SK-N-SH (cell line): ENCODE measurements around the gene ARHGEF10L. TPM values are rescaled to one million over a fixed set of nuclear protein-coding genes. Genes with fewer than 3 reads are reported as not detected.

Experiments used
- CTCF ChIA-PET: fragments of 300-600, 350-600 bp; formaldehyde crosslinking; extraction: SDS; loops from one replicate; lab custom pipeline; 2021; lab: Yijun Ruan, JAX
- POLR2A ChIA-PET: fragments of 350-600 bp; sonication (Branson Sonifier 250); formaldehyde crosslinking; extraction: SDS; loops from one replicate; lab custom pipeline; 2020; ENCODE audit warnings: antibody characterized with exemption, inconsistent platforms; lab: Yijun Ruan, JAX
- DNase-seq: peaks from one replicate; pipeline ENCODE4 v3.0.0; 2012
- H2AFZ ChIP-seq: fragments of 200-600 bp; sonication (generic); 2 replicates; pipeline ENCODE4 v1.8.1; 2016; ENCODE audit warnings: antibody characterized with exemption, mild to moderate bottlenecking, low read depth
- H3F3A ChIP-seq: fragments of 200-600 bp; sonication (generic); replicated peaks from 2 replicates; pipeline ENCODE3; 2016; ENCODE audit warnings: antibody characterized with exemption, mild to moderate bottlenecking; ENCODE audit not compliant: insufficient read depth
- H3K27ac ChIP-seq, 2 experiments: fragments of 200-500 bp in 1 of 2; fragments of 200-600 bp in 1 of 2; sonication (Bioruptor generic) in 1 of 2; sonication (generic), shearing (Covaris generic) in 1 of 2; 2 replicates each; pipeline versions ENCODE4 v1.5.1 to v1.6.1; 2014 to 2016; ENCODE audit warnings: low read depth in 2 of 2, inconsistent platforms in 1 of 2, low read length in 1 of 2, mild to moderate bottlenecking in 1 of 2, mixed read lengths in 1 of 2
- H3K27me3 ChIP-seq: fragments of 200-600 bp; sonication (generic), shearing (Covaris generic); 2 replicates; pipeline ENCODE4 v1.6.1; 2016; ENCODE audit warnings: mixed run types; ENCODE audit not compliant: insufficient read depth
- H3K36me3 ChIP-seq, 2 experiments: fragments of 200-500 bp in 1 of 2; fragments of 200-600 bp in 1 of 2; sonication (Bioruptor generic) in 1 of 2; sonication (generic) in 1 of 2; replicated peaks in 1 of 2; 2 replicates each; pipeline versions ENCODE3 to v1.5.1; 2014 to 2016; ENCODE audit warnings: low read length in 1 of 2, mild to moderate bottlenecking in 1 of 2; ENCODE audit not compliant: insufficient read depth in 2 of 2, control insufficient read depth in 1 of 2
- H3K4me1 ChIP-seq, 2 experiments: fragments of 200-500 bp in 1 of 2; fragments of 200-600 bp in 1 of 2; sonication (Bioruptor generic) in 1 of 2; sonication (generic), shearing (Covaris generic) in 1 of 2; 2 replicates each; pipeline versions ENCODE4 v1.5.1 to v1.6.1; 2014 to 2016; ENCODE audit warnings: low read depth in 1 of 2, low read length in 1 of 2, mixed run types in 1 of 2; ENCODE audit not compliant: insufficient read depth in 2 of 2, control insufficient read depth in 1 of 2
- H3K4me2 ChIP-seq: fragments of 200-600 bp; sonication (generic), shearing (Covaris generic); 2 replicates; pipeline ENCODE4 v1.6.1; 2017; ENCODE audit warnings: mixed run types
- H3K4me3 ChIP-seq, 2 experiments: fragments of 200-500 bp in 1 of 2; fragments of 200-600 bp in 1 of 2; sonication (Bioruptor generic) in 1 of 2; sonication (generic), shearing (Covaris generic) in 1 of 2; 2 replicates each; pipeline versions ENCODE4 v1.5.1 to v1.8.1; 2014 to 2016; ENCODE audit warnings: low read depth in 2 of 2, inconsistent platforms in 1 of 2, low read length in 1 of 2, mild to moderate bottlenecking in 1 of 2, mixed read lengths in 1 of 2, moderate library complexity in 1 of 2
- H3K79me2 ChIP-seq: fragments of 200-600 bp; sonication (generic); 2 replicates; pipeline ENCODE4 v1.8.1; 2017; ENCODE audit warnings: mild to moderate bottlenecking; ENCODE audit not compliant: insufficient read depth
- H3K9ac ChIP-seq: fragments of 200-600 bp; sonication (generic); 2 replicates; pipeline ENCODE4 v1.6.1; 2017; ENCODE audit warnings: mixed run types
- H3K9me2 ChIP-seq: fragments of 200-600 bp; sonication (generic); 2 replicates; pipeline ENCODE4 v1.6.1; 2017; ENCODE audit warnings: mixed run types
- H3K9me3 ChIP-seq: fragments of 200-600 bp; sonication (generic); 2 replicates; pipeline ENCODE4 v1.6.1; 2017; ENCODE audit warnings: mixed run types, mild to moderate bottlenecking, moderate library complexity
- H4K20me1 ChIP-seq: fragments of 200-600 bp; sonication (generic); 2 replicates; pipeline ENCODE4 v1.6.1; 2017; ENCODE audit warnings: mild to moderate bottlenecking, mixed run types; ENCODE audit not compliant: insufficient read depth
- ELF1 ChIP-seq: IDR thresholded peaks from 2 replicates; pipeline ENCODE4 v1.4.0; 2012
- EP300 ChIP-seq, 2 experiments: IDR thresholded peaks; 2 replicates each; pipeline versions ENCODE4 v1.4.0 to v1.6.1; 2012; ENCODE audit warnings: borderline replicate concordance in 1 of 2, low read depth in 1 of 2, low read length in 1 of 2
- FOXJ3 ChIP-seq: sonication (generic); formaldehyde crosslinking; IDR thresholded peaks from 2 replicates; pipeline ENCODE4 v1.5.1; 2020; ENCODE audit warnings: mild to moderate bottlenecking, missing genetic modification reagents
- FOXM1 ChIP-seq: IDR thresholded peaks from 2 replicates; pipeline ENCODE4 v1.4.0; 2012; ENCODE audit warnings: low read depth, mild to moderate bottlenecking
- GABPA ChIP-seq: IDR thresholded peaks from 2 replicates; pipeline ENCODE4 v1.4.0; 2012; ENCODE audit warnings: low read depth, mild to moderate bottlenecking
- GATA2 ChIP-seq: sonication (generic); formaldehyde crosslinking; IDR thresholded peaks from 2 replicates; pipeline ENCODE4 v1.5.0; 2020; ENCODE audit warnings: mild to moderate bottlenecking, missing genetic modification reagents
- MEF2A ChIP-seq: IDR thresholded peaks from 2 replicates; pipeline ENCODE4 v1.4.0; 2012; ENCODE audit warnings: low read depth, borderline replicate concordance
- NFIC ChIP-seq: IDR thresholded peaks from 2 replicates; pipeline ENCODE4 v1.4.0; 2012; ENCODE audit warnings: borderline replicate concordance
- POLR2AphosphoS5 ChIP-seq: IDR thresholded peaks from 2 replicates; pipeline ENCODE4 v1.6.1; 2012; ENCODE audit warnings: low read depth, low read length
- RAD21 ChIP-seq: IDR thresholded peaks from 2 replicates; pipeline ENCODE4 v1.6.1; 2012; ENCODE audit warnings: mild to moderate bottlenecking, low read length
- SIN3A ChIP-seq: IDR thresholded peaks from 2 replicates; pipeline ENCODE4 v1.6.1; 2012; ENCODE audit warnings: low read depth, mild to moderate bottlenecking, low read length, moderate library complexity, borderline replicate concordance
- TAF1 ChIP-seq: IDR thresholded peaks from 2 replicates; pipeline ENCODE4 v1.6.1; 2012; ENCODE audit warnings: low read depth, mild to moderate bottlenecking, low read length, moderate library complexity, borderline replicate concordance
- TCF12 ChIP-seq: IDR thresholded peaks from 2 replicates; pipeline ENCODE4 v1.4.0; 2012
- USF2 ChIP-seq: fragments of 150-350 bp; IDR thresholded peaks from 2 replicates; pipeline ENCODE4 v1.6.1; 2017; ENCODE audit warnings: antibody characterized with exemption, low read length, low read depth, borderline replicate concordance
- YY1 ChIP-seq: IDR thresholded peaks from 2 replicates; pipeline ENCODE4 v1.4.0; 2012; ENCODE audit warnings: low read depth, mild to moderate bottlenecking
- WGBS: methylation state at CpG from one replicate; pipeline ENCODE4 v1.1.6; 2017; ENCODE audit warnings: low lambda C conversion rate; 5-methylcytosine and 5-hydroxymethylcytosine counted together
- polyA plus RNA-seq, 3 experiments: library from polyadenylated mRNA; depleted of rRNA; stranded (reverse); fragments of >200 nt; gene quantifications; 2 replicates each; pipeline ENCODE4 v1.2.3, GENCODE V29; 2012
- TF ChIP-seq, protein P1 (sequence below): IDR thresholded peaks from 2 replicates; pipeline ENCODE4 v1.4.0; 2012; ENCODE audit warnings: low read depth
- TF ChIP-seq, protein P2 (sequence below): fragments of 150-350 bp; IDR thresholded peaks from 2 replicates; pipeline ENCODE4 v1.6.1; 2016; ENCODE audit warnings: mild to moderate bottlenecking, low read depth, low read length
- TF ChIP-seq, protein P3 (sequence below): IDR thresholded peaks from 2 replicates; pipeline ENCODE4; 2012
- TF ChIP-seq, protein P4 (sequence below): fragments of 200-600 bp; sonication (generic); IDR thresholded peaks from 2 replicates; pipeline ENCODE4 v1.6.1; 2017; ENCODE audit warnings: antibody characterized with exemption, mild to moderate bottlenecking, moderate library complexity

Gene ARHGEF10L
- polyA plus RNA-seq, 1 of the 3 experiments (the other 2 are of a cell fraction) = 12.5 TPM

GRCh38 chr1:17514776-17515175, 24.7 kb upstream of the ARHGEF10L start:
- H3K9ac ChIP-seq = no peak overlapping the region
- no peaks in the 10 kb centered on the region for H3K9me2 ChIP-seq
- ChIA-PET POLR2A (no interaction called here), CTCF (interaction anchor here (1.1 to 22.2 kb wide), 2 partner anchors 10 to 97 kb away, joined by 3 to 707 read pairs; no protein-coding TSS in a partner anchor)
- no peaks in the 10 kb centered on the region for H3K9me3 ChIP-seq
- H3K36me3 ChIP-seq = no peaks in the 10 kb centered on the region
- H3K27ac ChIP-seq = no peak overlapping the region
- H4K20me1 ChIP-seq = no peaks in the 10 kb centered on the region
- no peaks in the 10 kb centered on the region for H3K4me1 ChIP-seq
- TF ChIP-seq NFIC (no peak), POLR2AphosphoS5 (no peak), MEF2A (no peak), RAD21 (no peak), YY1 (no peak), FOXM1 (no peak), EP300 (IDR thresholded peaks at IDR 0.05; ENCODE audit: borderline replicate concordance in 1 of 2, low read depth in 1 of 2, low read length in 1 of 2) (no peak), GATA2 (CRISPR knock-in tag) (no peak), TAF1 (no peak), ELF1 (no peak), FOXJ3 (CRISPR knock-in tag) (no peak), SIN3A (no peak), TCF12 (no peak), GABPA (no peak), USF2 (no peak)
- TF ChIP-seq, protein P1, sequence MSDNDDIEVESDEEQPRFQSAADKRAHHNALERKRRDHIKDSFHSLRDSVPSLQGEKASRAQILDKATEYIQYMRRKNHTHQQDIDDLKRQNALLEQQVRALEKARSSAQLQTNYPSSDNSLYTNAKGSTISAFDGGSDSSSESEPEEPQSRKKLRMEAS = no peak
- TF ChIP-seq, protein P2, sequence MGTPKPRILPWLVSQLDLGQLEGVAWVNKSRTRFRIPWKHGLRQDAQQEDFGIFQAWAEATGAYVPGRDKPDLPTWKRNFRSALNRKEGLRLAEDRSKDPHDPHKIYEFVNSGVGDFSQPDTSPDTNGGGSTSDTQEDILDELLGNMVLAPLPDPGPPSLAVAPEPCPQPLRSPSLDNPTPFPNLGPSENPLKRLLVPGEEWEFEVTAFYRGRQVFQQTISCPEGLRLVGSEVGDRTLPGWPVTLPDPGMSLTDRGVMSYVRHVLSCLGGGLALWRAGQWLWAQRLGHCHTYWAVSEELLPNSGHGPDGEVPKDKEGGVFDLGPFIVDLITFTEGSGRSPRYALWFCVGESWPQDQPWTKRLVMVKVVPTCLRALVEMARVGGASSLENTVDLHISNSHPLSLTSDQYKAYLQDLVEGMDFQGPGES = no peak
- TF ChIP-seq, protein P3, sequence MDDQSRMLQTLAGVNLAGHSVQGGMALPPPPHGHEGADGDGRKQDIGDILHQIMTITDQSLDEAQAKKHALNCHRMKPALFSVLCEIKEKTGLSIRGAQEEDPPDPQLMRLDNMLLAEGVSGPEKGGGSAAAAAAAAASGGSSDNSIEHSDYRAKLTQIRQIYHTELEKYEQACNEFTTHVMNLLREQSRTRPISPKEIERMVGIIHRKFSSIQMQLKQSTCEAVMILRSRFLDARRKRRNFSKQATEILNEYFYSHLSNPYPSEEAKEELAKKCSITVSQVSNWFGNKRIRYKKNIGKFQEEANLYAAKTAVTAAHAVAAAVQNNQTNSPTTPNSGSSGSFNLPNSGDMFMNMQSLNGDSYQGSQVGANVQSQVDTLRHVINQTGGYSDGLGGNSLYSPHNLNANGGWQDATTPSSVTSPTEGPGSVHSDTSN = no peak
- TF ChIP-seq, protein P4, sequence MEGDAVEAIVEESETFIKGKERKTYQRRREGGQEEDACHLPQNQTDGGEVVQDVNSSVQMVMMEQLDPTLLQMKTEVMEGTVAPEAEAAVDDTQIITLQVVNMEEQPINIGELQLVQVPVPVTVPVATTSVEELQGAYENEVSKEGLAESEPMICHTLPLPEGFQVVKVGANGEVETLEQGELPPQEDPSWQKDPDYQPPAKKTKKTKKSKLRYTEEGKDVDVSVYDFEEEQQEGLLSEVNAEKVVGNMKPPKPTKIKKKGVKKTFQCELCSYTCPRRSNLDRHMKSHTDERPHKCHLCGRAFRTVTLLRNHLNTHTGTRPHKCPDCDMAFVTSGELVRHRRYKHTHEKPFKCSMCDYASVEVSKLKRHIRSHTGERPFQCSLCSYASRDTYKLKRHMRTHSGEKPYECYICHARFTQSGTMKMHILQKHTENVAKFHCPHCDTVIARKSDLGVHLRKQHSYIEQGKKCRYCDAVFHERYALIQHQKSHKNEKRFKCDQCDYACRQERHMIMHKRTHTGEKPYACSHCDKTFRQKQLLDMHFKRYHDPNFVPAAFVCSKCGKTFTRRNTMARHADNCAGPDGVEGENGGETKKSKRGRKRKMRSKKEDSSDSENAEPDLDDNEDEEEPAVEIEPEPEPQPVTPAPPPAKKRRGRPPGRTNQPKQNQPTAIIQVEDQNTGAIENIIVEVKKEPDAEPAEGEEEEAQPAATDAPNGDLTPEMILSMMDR = no peak
- H3K27me3 ChIP-seq = no peaks in the 10 kb centered on the region
- no peak overlapping the region for H3K4me3 ChIP-seq
- no peak for DNase-seq
- no peaks in the 10 kb centered on the region for H3F3A ChIP-seq
- H2AFZ ChIP-seq = no peak overlapping the region
- H3K4me2 ChIP-seq = no peak overlapping the region
- 87% methylated on average over 7 of the region's 10 CpGs for WGBS
- H3K79me2 ChIP-seq = no peaks in the 10 kb centered on the region
